ENCODE measurements around the gene PPP1R17.

- TF ChIP-seq, protein P1, sequence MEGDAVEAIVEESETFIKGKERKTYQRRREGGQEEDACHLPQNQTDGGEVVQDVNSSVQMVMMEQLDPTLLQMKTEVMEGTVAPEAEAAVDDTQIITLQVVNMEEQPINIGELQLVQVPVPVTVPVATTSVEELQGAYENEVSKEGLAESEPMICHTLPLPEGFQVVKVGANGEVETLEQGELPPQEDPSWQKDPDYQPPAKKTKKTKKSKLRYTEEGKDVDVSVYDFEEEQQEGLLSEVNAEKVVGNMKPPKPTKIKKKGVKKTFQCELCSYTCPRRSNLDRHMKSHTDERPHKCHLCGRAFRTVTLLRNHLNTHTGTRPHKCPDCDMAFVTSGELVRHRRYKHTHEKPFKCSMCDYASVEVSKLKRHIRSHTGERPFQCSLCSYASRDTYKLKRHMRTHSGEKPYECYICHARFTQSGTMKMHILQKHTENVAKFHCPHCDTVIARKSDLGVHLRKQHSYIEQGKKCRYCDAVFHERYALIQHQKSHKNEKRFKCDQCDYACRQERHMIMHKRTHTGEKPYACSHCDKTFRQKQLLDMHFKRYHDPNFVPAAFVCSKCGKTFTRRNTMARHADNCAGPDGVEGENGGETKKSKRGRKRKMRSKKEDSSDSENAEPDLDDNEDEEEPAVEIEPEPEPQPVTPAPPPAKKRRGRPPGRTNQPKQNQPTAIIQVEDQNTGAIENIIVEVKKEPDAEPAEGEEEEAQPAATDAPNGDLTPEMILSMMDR (IDR thresholded peaks at IDR 0.05) = no peak
- no peak for TF ChIP-seq EZH2 (IDR thresholded peaks at IDR 0.05; ENCODE audit: borderline replicate concordance, insufficient read depth, low read depth, low read length, poor library complexity, severe bottlenecking)
Measured at GRCh38 chr7:31688372-31688771, 1.4 kb downstream of the PPP1R17 start.

All from B cell (primary cell).